Keratinocyte (primary cell): ENCODE results near the gene ODAD2.

Source experiments
- CTCF ChIP-seq, 3 experiments: IDR thresholded peaks in 1 of 3; conservative IDR thresholded peaks in 1 of 3; optimal IDR thresholded peaks in 1 of 3; 2 replicates in 2 of 3; 3 replicates in 1 of 3; pipeline versions ENCODE3 to v1.5.1; 2011; ENCODE audit warnings: low read length in 3 of 3, mild to moderate bottlenecking in 3 of 3, moderate library complexity in 2 of 3, control low read depth in 1 of 3, inconsistent platforms in 1 of 3; ENCODE audit not compliant: insufficient read depth in 2 of 3; ENCODE audit errors: extremely low read depth in 1 of 3
- EZH2 ChIP-seq: IDR thresholded peaks from one replicate; pipeline ENCODE4 v1.6.1; 2012; ENCODE audit warnings: inconsistent platforms, mild to moderate bottlenecking, low read length, moderate library complexity

- no peak for TF ChIP-seq CTCF (optimal IDR thresholded peaks at IDR 0.05 in 1 of 3, IDR thresholded peaks at IDR 0.05 in 1 of 3, conservative IDR thresholded peaks at IDR 0.05 in 1 of 3; ENCODE audit: extremely low read depth in 1 of 3, insufficient read depth in 2 of 3, low read length in 3 of 3)
- no peak for TF ChIP-seq EZH2
These were observed 176.6 kb downstream of the ODAD2 start for GRCh38 chr10:27822301-27822700.
